Parathyroid adenoma (tissue), 2 donors: ENCODE data around the gene NEK6.
"Not testable (repeated sequence)": the region's sequence is repeated elsewhere in the genome, so short reads cannot be mapped to it uniquely, and the experiment has no call there.

Experiments
- H2AFZ ChIP-seq: fragments of 300-600 bp; sonication (generic); one replicate; pipeline ENCODE4 v1.7.0; 2017; ENCODE audit warnings: antibody characterized with exemption, mild to moderate bottlenecking
- H3K27ac ChIP-seq: fragments of 300-600 bp; sonication (generic); one replicate; pipeline ENCODE4 v1.7.0; 2017
- H3K27me3 ChIP-seq: fragments of 300-600 bp; sonication (generic); one replicate; pipeline ENCODE4 v1.7.0; 2017; ENCODE audit warnings: low read length; ENCODE audit not compliant: control insufficient read depth, insufficient read depth
- H3K36me3 ChIP-seq: fragments of 300-600 bp; sonication (generic); one replicate; pipeline ENCODE4 v1.7.0; 2017; ENCODE audit warnings: low read length; ENCODE audit not compliant: control insufficient read depth, insufficient read depth
- H3K4me1 ChIP-seq: fragments of 300-600 bp; sonication (generic); one replicate; pipeline ENCODE4 v1.7.0; 2017; ENCODE audit warnings: control low read depth
- H3K4me2 ChIP-seq: fragments of 300-600 bp; sonication (generic); one replicate; pipeline ENCODE4 v1.7.0; 2017; ENCODE audit warnings: low read length
- H3K4me3 ChIP-seq: fragments of 300-600 bp; sonication (generic); one replicate; pipeline ENCODE4 v1.7.0; 2017; ENCODE audit warnings: low read depth, low read length
- H3K79me2 ChIP-seq: fragments of 300-600 bp; sonication (generic); one replicate; pipeline ENCODE4 v1.7.0; 2017; ENCODE audit warnings: control low read depth
- H3K9ac ChIP-seq: fragments of 300-600 bp; sonication (generic); one replicate; pipeline ENCODE4 v1.7.0; 2017; ENCODE audit warnings: mild to moderate bottlenecking
- H3K9me3 ChIP-seq: fragments of 300-600 bp; sonication (generic); one replicate; pipeline ENCODE4 v1.7.0; 2017; ENCODE audit warnings: low read length; ENCODE audit not compliant: control insufficient read depth
- CTCF ChIP-seq: fragments of 300-600 bp; sonication (generic); IDR thresholded peaks from one replicate; pipeline ENCODE4 v1.7.0; 2017; ENCODE audit warnings: antibody characterized with exemption, mild to moderate bottlenecking
- donor health status: primary hyperparathyroidism.

NEK6 gene

GRCh38 chr9:124248960-124249359 is 8.8 kb upstream of the NEK6 start:
- H3K36me3 ChIP-seq = no peaks in the 10 kb centered on the region
- H3K79me2 ChIP-seq = no peaks in the 10 kb centered on the region
- H3K4me3 ChIP-seq = no peak overlapping the region
- no peak overlapping the region for H3K4me2 ChIP-seq
- H3K9ac ChIP-seq = no peak overlapping the region
- H2AFZ ChIP-seq = no peak overlapping the region
- H3K27ac ChIP-seq = no peak overlapping the region
- H3K4me1 ChIP-seq = no peaks in the 10 kb centered on the region
- TF ChIP-seq CTCF = no peak
- H3K9me3 ChIP-seq = no peaks in the 10 kb centered on the region
- H3K27me3 ChIP-seq = no peaks in the 10 kb centered on the region

GRCh38 chr9:124251204-124251603 is 6.5 kb upstream of the NEK6 start:
- H3K36me3 ChIP-seq = no peaks in the 10 kb centered on the region
- no peaks in the 10 kb centered on the region for H3K79me2 ChIP-seq
- H3K9ac ChIP-seq = no peak overlapping the region
- no peak overlapping the region for H2AFZ ChIP-seq
- no peaks in the 10 kb centered on the region for H3K4me1 ChIP-seq
- H3K4me3 ChIP-seq = no peak overlapping the region
- no peak overlapping the region for H3K4me2 ChIP-seq
- H3K27me3 ChIP-seq = no peaks in the 10 kb centered on the region
- H3K27ac ChIP-seq = no peak overlapping the region
- no peak for TF ChIP-seq CTCF
- H3K9me3 ChIP-seq = no peaks in the 10 kb centered on the region

- H3K79me2 ChIP-seq = no peaks in the 10 kb centered on the region
- no peaks in the 10 kb centered on the region for H3K9me3 ChIP-seq
- no peak overlapping the region for H2AFZ ChIP-seq
- no peaks in the 10 kb centered on the region for H3K27me3 ChIP-seq
- H3K4me2 ChIP-seq = no peak overlapping the region
- H3K36me3 ChIP-seq = no peaks in the 10 kb centered on the region
- H3K9ac ChIP-seq = no peak overlapping the region
- no peaks in the 10 kb centered on the region for H3K4me1 ChIP-seq
- H3K4me3 ChIP-seq = no peak overlapping the region
- no peak overlapping the region for H3K27ac ChIP-seq
- TF ChIP-seq CTCF = no peak
Measured at GRCh38 chr9:124251605-124252378, 6.0 kb upstream of the NEK6 start.

- H3K27me3 ChIP-seq, H3K9me3 ChIP-seq, H3K36me3 ChIP-seq, H3K27ac ChIP-seq, H3K4me1 ChIP-seq, H3K4me2 ChIP-seq, H3K79me2 ChIP-seq, H3K4me3 ChIP-seq, H2AFZ ChIP-seq, H3K9ac ChIP-seq: not testable (repeated sequence)
Measured at GRCh38 chr9:124252878-124253277, 4.9 kb upstream of the NEK6 start.

- H3K9me3 ChIP-seq = no peaks in the 10 kb centered on the region
- no peaks in the 10 kb centered on the region for H3K27me3 ChIP-seq
- no peaks in the 10 kb centered on the region for H3K4me1 ChIP-seq
- H3K79me2 ChIP-seq = no peaks in the 10 kb centered on the region
- TF ChIP-seq CTCF = no peak
- no peak overlapping the region for H3K9ac ChIP-seq
- no peak overlapping the region for H3K27ac ChIP-seq
- no peak overlapping the region for H3K4me3 ChIP-seq
- no peak overlapping the region for H3K4me2 ChIP-seq
- H2AFZ ChIP-seq = no peak overlapping the region
- H3K36me3 ChIP-seq = no peaks in the 10 kb centered on the region
Measured at GRCh38 chr9:124254261-124254682, 3.5 kb upstream of the NEK6 start.
